BLaER1 (cell line): ENCODE results near the gene NGEF.

Experiments
- H3K27ac ChIP-seq: shearing (Covaris generic); formaldehyde crosslinking; 2 replicates; pipeline ENCODE4 v1.8.1; 2022
- H3K27me3 ChIP-seq: shearing (Covaris generic); formaldehyde crosslinking; 2 replicates; pipeline ENCODE4 v1.8.1; 2022
- H3K36me3 ChIP-seq: shearing (Covaris generic); formaldehyde crosslinking; 2 replicates; pipeline ENCODE4 v1.8.1; 2022
- H3K4me1 ChIP-seq: shearing (Covaris generic); formaldehyde crosslinking; 2 replicates; pipeline ENCODE4 v1.8.1; 2022
- H3K4me2 ChIP-seq: shearing (Covaris generic); formaldehyde crosslinking; 2 replicates; pipeline ENCODE4 v1.8.1; 2022
- H3K4me3 ChIP-seq: shearing (Covaris generic); formaldehyde crosslinking; 2 replicates; pipeline ENCODE4 v1.8.1; 2022
- H3K9ac ChIP-seq: shearing (Covaris generic); formaldehyde crosslinking; 2 replicates; pipeline ENCODE4 v1.8.1; 2022
- H3K9me3 ChIP-seq: shearing (Covaris generic); formaldehyde crosslinking; 2 replicates; pipeline ENCODE4 v1.8.1; 2022
- H4K20me1 ChIP-seq: shearing (Covaris generic); formaldehyde crosslinking; 2 replicates; pipeline ENCODE4 v1.8.1; 2022
- Cebpa-rat ChIP-seq: shearing (Covaris generic); IDR thresholded peaks from 2 replicates; pipeline ENCODE4 v1.8.1; 2022

The NGEF gene

DNA sequence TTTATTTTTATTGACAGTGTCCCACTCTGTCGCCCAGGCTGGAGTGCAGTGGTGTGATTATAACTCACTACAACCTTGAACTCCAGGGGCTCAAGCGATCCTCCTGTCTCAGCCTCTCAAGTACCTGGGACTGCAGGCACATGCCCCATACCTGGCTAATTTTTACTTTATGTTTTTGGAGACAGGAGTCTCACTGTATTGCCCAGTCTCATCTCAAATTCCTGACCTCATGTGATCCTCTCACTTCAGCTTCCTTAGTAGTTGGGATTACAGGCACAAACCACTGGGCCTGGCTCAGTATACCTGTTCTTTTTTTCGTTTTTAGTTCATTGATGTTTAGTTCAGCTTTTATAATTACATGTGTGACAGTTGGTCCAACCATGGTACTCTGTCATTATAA lies 183.1 kb downstream of the NGEF start:
- Histone ChIP-seq H3K4me2 (no peak overlapping the region), H3K9ac (no peak overlapping the region), H4K20me1 (peaks cover 11% of the 10 kb centered on the region; the same call in 1 of the 2 replicates), H3K4me3 (no peak overlapping the region), H3K9me3 (no peaks in the 10 kb centered on the region), H3K27ac (no peak overlapping the region), H3K27me3 (no peaks in the 10 kb centered on the region), H3K4me1 (no peaks in the 10 kb centered on the region), H3K36me3 (peaks cover 84% of the 10 kb centered on the region)
- no peak for TF ChIP-seq Cebpa-rat
